K562 (cell line): Measurements from ENCODE around the gene CNNM3. TPM values are rescaled to one million over a fixed set of nuclear protein-coding genes. Genes with fewer than 3 reads are reported as not detected.
A peak's percentile ranks its signal among the peaks of the same experiment; 100 is the strongest.

Source experiments
- BRF1 ChIP-seq: IDR thresholded peaks from 3 replicates; pipeline ENCODE4 v1.6.1; 2011; ENCODE audit warnings: borderline replicate concordance, mild to moderate bottlenecking; ENCODE audit not compliant: insufficient read length; ENCODE audit errors: extremely low read depth
- CBFA2T3 ChIP-seq: fragments of 450-650 bp; IDR thresholded peaks from 2 replicates; pipeline ENCODE4 v1.6.1; 2017
- EP300 ChIP-seq: IDR thresholded peaks from 2 replicates; pipeline ENCODE4 v1.6.1; 2012; ENCODE audit warnings: low read length, improper control_type of control experiment
- GATAD2A ChIP-seq: fragments of 450-650 bp; IDR thresholded peaks from 2 replicates; pipeline ENCODE4 v1.6.1; 2017
- HCFC1 ChIP-seq: IDR thresholded peaks from 2 replicates; pipeline ENCODE4 v1.6.1; 2012; ENCODE audit warnings: low read depth, low read length, improper control_type of control experiment
- HDAC8 ChIP-seq: fragments of 450-650 bp; IDR thresholded peaks from 2 replicates; pipeline ENCODE4 v1.6.1; 2016; ENCODE audit warnings: mild to moderate bottlenecking, missing genetic modification characterization, moderate library complexity, missing compliant biosample characterization
- KLF10 ChIP-seq: fragments of 250-450 bp; sonication (Bioruptor Pico); IDR thresholded peaks from 2 replicates; pipeline ENCODE4 v1.6.1; 2021; ENCODE audit warnings: matching md5 sums
- LCOR ChIP-seq: sonication (generic); formaldehyde crosslinking; IDR thresholded peaks from 2 replicates; pipeline ENCODE4 v1.8.0; 2022; ENCODE audit warnings: mild to moderate bottlenecking, missing genetic modification reagents
- MED1 ChIP-seq: sonication (generic); formaldehyde crosslinking; IDR thresholded peaks from 2 replicates; pipeline ENCODE4 v1.8.1; 2023; ENCODE audit warnings: missing genetic modification reagents, borderline replicate concordance
- MEIS2 ChIP-seq: fragments of 450-650 bp; IDR thresholded peaks from 2 replicates; pipeline ENCODE4 v1.6.1; 2014; ENCODE audit warnings: mild to moderate bottlenecking; ENCODE audit not compliant: partially characterized antibody
- NONO ChIP-seq, 2 experiments: fragments of 200-400 bp in 1 of 2; fragments of 450-650 bp in 1 of 2; formaldehyde crosslinking in 1 of 2; IDR thresholded peaks; 2 replicates each; pipeline ENCODE4 v1.6.1; 2017; ENCODE audit warnings: low read depth in 2 of 2, mild to moderate bottlenecking in 2 of 2, moderate library complexity in 2 of 2, low read length in 1 of 2
- NR2C2 ChIP-seq, 2 experiments: fragments of 200-800 bp in 1 of 2; sonication (Bioruptor generic) in 1 of 2; sonication (generic) in 1 of 2; formaldehyde crosslinking in 1 of 2; IDR thresholded peaks; 2 replicates each; pipeline versions ENCODE4 v1.6.1 to v1.8.0; 2016 to 2022; ENCODE audit warnings: mild to moderate bottlenecking in 1 of 2, missing compliant biosample characterization in 1 of 2, missing genetic modification characterization in 1 of 2, missing genetic modification reagents in 1 of 2
- POLR2H ChIP-seq: IDR thresholded peaks from 2 replicates; pipeline ENCODE4 v1.6.1; 2016; ENCODE audit warnings: missing genetic modification characterization, low read depth, mild to moderate bottlenecking, control low read depth, missing compliant biosample characterization, moderate library complexity
- TARDBP ChIP-seq: fragments of 450-650 bp; IDR thresholded peaks from 2 replicates; pipeline ENCODE4 v1.6.1; 2016
- ZNF282 ChIP-seq: sonication (generic); formaldehyde crosslinking; IDR thresholded peaks from 2 replicates; pipeline ENCODE4 v1.8.1; 2023; ENCODE audit warnings: missing genetic modification reagents
- ZNF695 ChIP-seq: fragments of 450-650 bp; formaldehyde crosslinking; IDR thresholded peaks from 2 replicates; pipeline ENCODE4 v1.4.0; 2020; ENCODE audit warnings: mild to moderate bottlenecking, moderate library complexity
- polyA plus RNA-seq, 8 experiments: library from polyadenylated mRNA; depleted of rRNA in 4 of 8; stranded (reverse) in 5 of 8; unstranded in 3 of 8; fragments of >200 nt; fragmentation: Nextera tagmentation in 2 of 8; fragmentation: Illumina TruSeq in 1 of 8; extraction: Ambion mirVana in 2 of 8; extraction: Trizol in 1 of 8; gene quantifications; 2 replicates each; pipeline versions ENCODE4 v1.2.1 to v1.2.3, GENCODE V29; 2011 to 2014; ENCODE audit warnings: inconsistent platforms in 1 of 8, missing spikeins in 1 of 8
- total RNA-seq, 7 experiments: library from RNA; depleted of rRNA in 6 of 7; stranded (reverse); fragments of >200 nt in 6 of 7; fragmentation: Illumina TruSeq in 2 of 7; extraction: Trizol in 2 of 7; gene quantifications; 2 replicates each; pipeline versions ENCODE4 v1.2.1 to v1.2.3, GENCODE V29; 2011 to 2021; ENCODE audit warnings: low replicate concordance in 1 of 7
- TF ChIP-seq, protein P1 (sequence below): sonication (generic); formaldehyde crosslinking; IDR thresholded peaks from 2 replicates; pipeline ENCODE4 v1.8.1; 2023; ENCODE audit warnings: mild to moderate bottlenecking, missing genetic modification reagents
- TF ChIP-seq, protein P2 (sequence below): fragments of 450-650 bp; conservative IDR thresholded peaks from 2 replicates; pipeline ENCODE4 v1.6.1; 2016; ENCODE audit warnings: missing genetic modification characterization, low read depth, mild to moderate bottlenecking, missing compliant biosample characterization, moderate library complexity
- TF ChIP-seq, protein P3 (sequence below), 2 experiments: fragments of 200-800 bp in 1 of 2; sonication (Bioruptor generic) in 1 of 2; sonication (generic) in 1 of 2; formaldehyde crosslinking in 1 of 2; IDR thresholded peaks in 1 of 2; conservative IDR thresholded peaks in 1 of 2; 2 replicates each; pipeline versions ENCODE4 v1.5.0 to v1.6.1; 2016 to 2020; ENCODE audit warnings: missing compliant biosample characterization in 1 of 2, missing genetic modification characterization in 1 of 2, missing genetic modification reagents in 1 of 2
- TF ChIP-seq, protein P4 (sequence below): fragments of 450-650 bp; conservative IDR thresholded peaks from 2 replicates; pipeline ENCODE4 v1.6.1; 2016; ENCODE audit warnings: missing genetic modification characterization, low read depth, mild to moderate bottlenecking, control low read depth, missing compliant biosample characterization

CNNM3 gene
- total and polyA plus RNA-seq, 9 of the 15 experiments (the other 6 are each of a cell fraction or from before 2014, with no cell fraction given), result 1.4 to 16.9 (median 6.5) TPM

DNA sequence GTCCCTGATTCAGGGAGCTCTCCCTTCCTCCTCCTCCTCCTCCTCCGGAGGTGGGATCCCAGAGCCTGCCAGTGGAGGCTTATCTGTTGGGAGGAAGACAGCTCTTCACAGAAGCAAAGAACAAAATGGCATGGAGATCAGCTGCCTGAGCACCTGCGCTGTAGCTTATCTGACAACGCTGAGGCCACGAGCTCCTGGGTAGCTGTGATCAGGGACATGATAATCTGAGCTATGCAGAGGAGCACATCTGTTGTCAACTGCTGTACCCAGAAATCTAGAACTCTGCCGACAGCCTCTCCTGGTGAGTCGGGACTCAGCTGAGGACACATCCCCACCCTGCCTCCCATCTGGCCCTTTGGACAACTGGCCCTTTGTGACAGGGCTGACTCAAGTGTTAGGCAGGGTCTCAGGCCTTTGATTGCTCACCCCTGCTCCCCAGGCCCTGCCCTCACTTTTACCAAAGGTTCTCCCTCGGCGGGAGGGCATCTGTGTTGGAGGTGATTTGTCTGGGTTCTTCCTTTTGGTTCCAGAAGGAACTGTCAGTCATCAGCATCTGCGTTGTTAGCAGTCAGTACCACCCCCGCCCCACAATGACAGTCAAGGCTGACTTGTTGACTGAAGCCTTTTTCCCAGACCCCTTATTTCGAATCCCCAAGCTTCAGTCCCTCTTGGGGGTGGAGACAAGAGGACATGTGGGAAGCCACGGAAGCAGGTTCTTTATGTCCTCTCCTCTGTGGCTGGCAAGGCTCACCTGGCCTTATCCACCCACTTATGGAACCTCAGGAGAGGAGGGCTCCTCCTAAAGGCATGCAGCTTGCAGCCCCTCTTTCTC lies 5.9 kb upstream of the CNNM3 start (continued):
- TF ChIP-seq TARDBP (no peak), ZNF282 (CRISPR knock-in tag) (no peak), HCFC1 (no peak), LCOR (CRISPR knock-in tag) (no peak), GATAD2A (no peak), HDAC8 (no peak), NONO (IDR thresholded peaks at IDR 0.05; ENCODE audit: low read depth in 2 of 2, low read length in 1 of 2) (no peak), MED1 (CRISPR knock-in tag) (no peak), BRF1 (no peak), CBFA2T3 (peak; percentile 93), MEIS2 (peak; percentile 14), ZNF695 (CRISPR knock-in tag) (no peak), EP300 (peak; percentile 53; the same call in 1 of the 2 replicates), POLR2H (tag) (no peak), KLF10 (CRISPR knock-in tag) (no peak), NR2C2 (CRISPR knock-in tag; IDR thresholded peaks at IDR 0.05) (no peak), NR2C2 (tag; IDR thresholded peaks at IDR 0.05) (no peak)
- TF ChIP-seq, protein P1, sequence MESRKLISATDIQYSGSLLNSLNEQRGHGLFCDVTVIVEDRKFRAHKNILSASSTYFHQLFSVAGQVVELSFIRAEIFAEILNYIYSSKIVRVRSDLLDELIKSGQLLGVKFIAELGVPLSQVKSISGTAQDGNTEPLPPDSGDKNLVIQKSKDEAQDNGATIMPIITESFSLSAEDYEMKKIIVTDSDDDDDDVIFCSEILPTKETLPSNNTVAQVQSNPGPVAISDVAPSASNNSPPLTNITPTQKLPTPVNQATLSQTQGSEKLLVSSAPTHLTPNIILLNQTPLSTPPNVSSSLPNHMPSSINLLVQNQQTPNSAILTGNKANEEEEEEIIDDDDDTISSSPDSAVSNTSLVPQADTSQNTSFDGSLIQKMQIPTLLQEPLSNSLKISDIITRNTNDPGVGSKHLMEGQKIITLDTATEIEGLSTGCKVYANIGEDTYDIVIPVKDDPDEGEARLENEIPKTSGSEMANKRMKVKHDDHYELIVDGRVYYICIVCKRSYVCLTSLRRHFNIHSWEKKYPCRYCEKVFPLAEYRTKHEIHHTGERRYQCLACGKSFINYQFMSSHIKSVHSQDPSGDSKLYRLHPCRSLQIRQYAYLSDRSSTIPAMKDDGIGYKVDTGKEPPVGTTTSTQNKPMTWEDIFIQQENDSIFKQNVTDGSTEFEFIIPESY (CRISPR knock-in tag), result no peak
- TF ChIP-seq, protein P2, sequence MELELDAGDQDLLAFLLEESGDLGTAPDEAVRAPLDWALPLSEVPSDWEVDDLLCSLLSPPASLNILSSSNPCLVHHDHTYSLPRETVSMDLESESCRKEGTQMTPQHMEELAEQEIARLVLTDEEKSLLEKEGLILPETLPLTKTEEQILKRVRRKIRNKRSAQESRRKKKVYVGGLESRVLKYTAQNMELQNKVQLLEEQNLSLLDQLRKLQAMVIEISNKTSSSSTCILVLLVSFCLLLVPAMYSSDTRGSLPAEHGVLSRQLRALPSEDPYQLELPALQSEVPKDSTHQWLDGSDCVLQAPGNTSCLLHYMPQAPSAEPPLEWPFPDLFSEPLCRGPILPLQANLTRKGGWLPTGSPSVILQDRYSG, result no peak
- TF ChIP-seq, protein P3, sequence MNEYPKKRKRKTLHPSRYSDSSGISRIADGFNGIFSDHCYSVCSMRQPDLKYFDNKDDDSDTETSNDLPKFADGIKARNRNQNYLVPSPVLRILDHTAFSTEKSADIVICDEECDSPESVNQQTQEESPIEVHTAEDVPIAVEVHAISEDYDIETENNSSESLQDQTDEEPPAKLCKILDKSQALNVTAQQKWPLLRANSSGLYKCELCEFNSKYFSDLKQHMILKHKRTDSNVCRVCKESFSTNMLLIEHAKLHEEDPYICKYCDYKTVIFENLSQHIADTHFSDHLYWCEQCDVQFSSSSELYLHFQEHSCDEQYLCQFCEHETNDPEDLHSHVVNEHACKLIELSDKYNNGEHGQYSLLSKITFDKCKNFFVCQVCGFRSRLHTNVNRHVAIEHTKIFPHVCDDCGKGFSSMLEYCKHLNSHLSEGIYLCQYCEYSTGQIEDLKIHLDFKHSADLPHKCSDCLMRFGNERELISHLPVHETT (CRISPR knock-in tag; conservative IDR thresholded peaks at IDR 0.05 in 1 of 2, IDR thresholded peaks at IDR 0.05 in 1 of 2), result peak in 1 of 2 experiments; percentile 44; a peak in 1 of 4 replicates
- TF ChIP-seq, protein P4, sequence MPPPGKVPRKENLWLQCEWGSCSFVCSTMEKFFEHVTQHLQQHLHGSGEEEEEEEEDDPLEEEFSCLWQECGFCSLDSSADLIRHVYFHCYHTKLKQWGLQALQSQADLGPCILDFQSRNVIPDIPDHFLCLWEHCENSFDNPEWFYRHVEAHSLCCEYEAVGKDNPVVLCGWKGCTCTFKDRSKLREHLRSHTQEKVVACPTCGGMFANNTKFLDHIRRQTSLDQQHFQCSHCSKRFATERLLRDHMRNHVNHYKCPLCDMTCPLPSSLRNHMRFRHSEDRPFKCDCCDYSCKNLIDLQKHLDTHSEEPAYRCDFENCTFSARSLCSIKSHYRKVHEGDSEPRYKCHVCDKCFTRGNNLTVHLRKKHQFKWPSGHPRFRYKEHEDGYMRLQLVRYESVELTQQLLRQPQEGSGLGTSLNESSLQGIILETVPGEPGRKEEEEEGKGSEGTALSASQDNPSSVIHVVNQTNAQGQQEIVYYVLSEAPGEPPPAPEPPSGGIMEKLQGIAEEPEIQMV, result no peak
